Kidney epithelial cell (primary cell): ENCODE measurements around the gene VPS45. TPM values are rescaled to one million over a fixed set of nuclear protein-coding genes. Genes with fewer than 3 reads are reported as not detected.

Source experiments
- DNase-seq: peaks from one replicate; pipeline ENCODE4 v3.0.0-alpha.2; 2010; ENCODE audit warnings: low read depth
- H3K27me3 ChIP-seq: 2 replicates; pipeline ENCODE4 v1.6.0; 2011; ENCODE audit warnings: low read length; ENCODE audit not compliant: control insufficient read depth, insufficient read depth
- H3K36me3 ChIP-seq: 2 replicates; pipeline ENCODE4 v1.5.1; 2011; ENCODE audit warnings: low read length; ENCODE audit not compliant: control insufficient read depth, insufficient read depth
- H3K4me3 ChIP-seq: 2 replicates; pipeline ENCODE4 v1.5.1; 2011; ENCODE audit warnings: low read depth, mild to moderate bottlenecking, control low read depth, low read length
- CTCF ChIP-seq: IDR thresholded peaks from 2 replicates; pipeline ENCODE4 v1.5.1; 2011; ENCODE audit warnings: mild to moderate bottlenecking, moderate library complexity, low read length, control low read depth, inconsistent platforms; ENCODE audit not compliant: insufficient read depth, poor library complexity, severe bottlenecking
- total RNA-seq: library from RNA; depleted of rRNA; stranded (reverse); fragments of >200 nt; gene quantifications from 2 replicates; pipeline ENCODE4 v1.2.3, GENCODE V29; 2015

Gene VPS45
- total RNA-seq, 1 donor from 2014 or later = 23.6 TPM

- TF ChIP-seq CTCF = no peak
- H3K36me3 ChIP-seq = peaks cover 8% of the 10 kb centered on the region
- no peak for DNase-seq
Measured at GRCh38 chr1:150155413-150156071, 88.0 kb downstream of the VPS45 start.

GRCh38 chr1:150156868-150157603, 89.5 kb downstream of the VPS45 start:
- TF ChIP-seq CTCF = no peak
- no peak for DNase-seq

More at GRCh38 chr1:150155413-150156071, 88.0 kb downstream of the VPS45 start:
- Histone ChIP-seq H3K4me3 (no peak overlapping the region), H3K27me3 (no peaks in the 10 kb centered on the region)

GRCh38 chr1:150159550-150159949, 92.0 kb downstream of the VPS45 start:
- no peak for TF ChIP-seq CTCF
- DNase-seq = no peak
- Histone ChIP-seq H3K4me3 (no peak overlapping the region), H3K36me3 (peaks cover 6% of the 10 kb centered on the region), H3K27me3 (no peaks in the 10 kb centered on the region)

More at GRCh38 chr1:150156868-150157603, 89.5 kb downstream of the VPS45 start:
- H3K36me3 ChIP-seq = peaks cover 8% of the 10 kb centered on the region
- no peak overlapping the region for H3K4me3 ChIP-seq
- H3K27me3 ChIP-seq = no peaks in the 10 kb centered on the region

GRCh38 chr1:150160964-150161621, 93.5 kb downstream of the VPS45 start:
- H3K27me3 ChIP-seq = no peaks in the 10 kb centered on the region
- no peak for TF ChIP-seq CTCF
- DNase-seq = no peak
- no peak overlapping the region for H3K4me3 ChIP-seq
- peaks cover 6% of the 10 kb centered on the region for H3K36me3 ChIP-seq

GRCh38 chr1:150161747-150162581, 94.4 kb downstream of the VPS45 start:
- Histone ChIP-seq H3K36me3 (peaks cover 5% of the 10 kb centered on the region), H3K27me3 (no peaks in the 10 kb centered on the region), H3K4me3 (no peak overlapping the region)
- no peak for DNase-seq
- no peak for TF ChIP-seq CTCF
